ENCODE results near the gene LEP.

DNA sequence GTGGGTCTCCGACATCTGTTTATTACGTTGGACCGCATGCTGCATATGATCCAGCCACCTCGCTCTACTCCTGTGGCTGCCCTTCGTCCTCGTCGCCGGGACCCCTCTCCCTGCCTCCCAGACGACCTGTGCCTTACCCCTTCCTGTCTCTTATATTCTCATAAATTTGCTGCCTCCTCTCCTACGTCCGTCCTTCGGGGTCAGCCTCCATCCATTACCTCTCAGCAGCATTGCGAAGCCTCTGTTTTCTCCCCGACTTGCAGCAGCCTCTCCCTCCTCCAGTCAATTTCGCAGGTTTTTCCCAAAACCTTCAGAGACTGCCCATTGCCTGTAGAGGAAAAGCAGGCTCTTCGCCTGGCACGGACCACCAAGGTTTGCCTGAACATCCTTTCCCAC lies 39.4 kb upstream of the LEP start:
- TF ChIP-seq, protein P1, sequence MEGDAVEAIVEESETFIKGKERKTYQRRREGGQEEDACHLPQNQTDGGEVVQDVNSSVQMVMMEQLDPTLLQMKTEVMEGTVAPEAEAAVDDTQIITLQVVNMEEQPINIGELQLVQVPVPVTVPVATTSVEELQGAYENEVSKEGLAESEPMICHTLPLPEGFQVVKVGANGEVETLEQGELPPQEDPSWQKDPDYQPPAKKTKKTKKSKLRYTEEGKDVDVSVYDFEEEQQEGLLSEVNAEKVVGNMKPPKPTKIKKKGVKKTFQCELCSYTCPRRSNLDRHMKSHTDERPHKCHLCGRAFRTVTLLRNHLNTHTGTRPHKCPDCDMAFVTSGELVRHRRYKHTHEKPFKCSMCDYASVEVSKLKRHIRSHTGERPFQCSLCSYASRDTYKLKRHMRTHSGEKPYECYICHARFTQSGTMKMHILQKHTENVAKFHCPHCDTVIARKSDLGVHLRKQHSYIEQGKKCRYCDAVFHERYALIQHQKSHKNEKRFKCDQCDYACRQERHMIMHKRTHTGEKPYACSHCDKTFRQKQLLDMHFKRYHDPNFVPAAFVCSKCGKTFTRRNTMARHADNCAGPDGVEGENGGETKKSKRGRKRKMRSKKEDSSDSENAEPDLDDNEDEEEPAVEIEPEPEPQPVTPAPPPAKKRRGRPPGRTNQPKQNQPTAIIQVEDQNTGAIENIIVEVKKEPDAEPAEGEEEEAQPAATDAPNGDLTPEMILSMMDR (IDR thresholded peaks at IDR 0.05), result no peak
- TF ChIP-seq EZH2 (IDR thresholded peaks at IDR 0.05; ENCODE audit: borderline replicate concordance, insufficient read depth, low read depth, low read length, poor library complexity, severe bottlenecking), result no peak

All from B cell (primary cell).